ENCODE data around the gene SLC6A15.

GRCh38 chr12:84840356-84840755 lies 72.2 kb downstream of the SLC6A15 start:
- no peak for TF ChIP-seq EZH2 (IDR thresholded peaks at IDR 0.05; ENCODE audit: borderline replicate concordance, low read depth, low read length, poor library complexity, severe bottlenecking)
- no peak for TF ChIP-seq CTCF (conservative IDR thresholded peaks at IDR 0.05; ENCODE audit: low read depth, low read length)
